GM19372 (cell line): ENCODE data around the gene SNX24.
A peak's percentile ranks its signal among the peaks of the same experiment; 100 is the strongest.
"Not testable (repeated sequence)": the region's sequence is repeated elsewhere in the genome, so short reads cannot be mapped to it uniquely, and the experiment has no call there.

Experiments used
- ATAC-seq: cut with Tn5 transposase; IDR thresholded peaks from one replicate; pipeline ENCODE4 v1.9.1; 2021; ENCODE audit warnings: mild to moderate bottlenecking, low read depth, moderate library complexity; ENCODE audit not compliant: unreplicated experiment

Gene SNX24

DNA sequence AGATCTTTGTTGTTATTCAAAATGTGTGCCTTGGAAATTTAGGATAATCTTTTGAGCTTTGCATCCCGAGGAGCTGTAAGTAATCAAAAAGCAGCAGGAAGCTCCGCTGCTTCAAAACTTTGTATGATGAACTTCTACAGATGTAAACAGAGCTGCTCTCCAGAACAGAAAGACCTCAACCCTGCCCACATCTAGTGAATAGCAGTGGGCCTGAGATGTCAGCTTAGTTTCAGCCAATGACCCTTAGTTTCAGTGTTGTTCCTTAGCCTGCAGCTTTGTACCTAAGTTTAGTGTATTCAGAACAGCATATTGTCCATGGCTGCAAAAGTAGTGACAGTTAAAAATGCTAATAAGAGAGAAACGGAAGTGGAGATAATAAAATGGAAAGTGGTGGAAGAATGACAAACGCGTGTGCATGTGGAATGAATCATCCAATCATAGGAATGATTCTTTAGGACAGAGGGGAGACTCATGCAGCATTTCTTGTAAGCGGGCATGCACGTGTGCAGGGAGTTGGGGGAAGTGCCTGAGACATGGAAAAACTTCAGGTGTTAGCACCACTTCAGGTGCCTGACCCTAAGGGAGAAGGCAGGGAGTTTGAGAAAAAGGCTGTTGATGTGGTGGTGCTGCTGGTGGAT is 24.9 kb downstream of the SNX24 start:
- no peak for ATAC-seq

DNA sequence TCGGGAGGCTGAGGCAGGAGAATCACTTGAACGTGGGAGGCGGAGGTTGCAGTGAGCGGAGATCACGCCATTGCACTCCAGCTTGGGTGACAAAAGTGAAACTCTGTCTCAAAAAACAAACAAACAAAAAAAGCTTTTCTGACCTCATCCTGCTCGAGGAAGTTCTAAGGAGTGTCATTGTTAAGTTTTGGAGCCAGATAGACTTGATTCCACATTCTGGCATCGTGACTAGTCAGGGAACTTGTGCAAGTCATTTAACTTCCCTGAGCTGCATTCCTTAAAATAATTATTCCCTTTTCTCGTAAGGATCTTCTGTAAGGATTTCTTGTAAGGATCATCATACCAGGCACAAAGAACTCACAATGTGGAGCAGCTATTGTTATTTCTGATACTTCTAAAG is 26.2 kb downstream of the SNX24 start:
- ATAC-seq, result no peak

DNA sequence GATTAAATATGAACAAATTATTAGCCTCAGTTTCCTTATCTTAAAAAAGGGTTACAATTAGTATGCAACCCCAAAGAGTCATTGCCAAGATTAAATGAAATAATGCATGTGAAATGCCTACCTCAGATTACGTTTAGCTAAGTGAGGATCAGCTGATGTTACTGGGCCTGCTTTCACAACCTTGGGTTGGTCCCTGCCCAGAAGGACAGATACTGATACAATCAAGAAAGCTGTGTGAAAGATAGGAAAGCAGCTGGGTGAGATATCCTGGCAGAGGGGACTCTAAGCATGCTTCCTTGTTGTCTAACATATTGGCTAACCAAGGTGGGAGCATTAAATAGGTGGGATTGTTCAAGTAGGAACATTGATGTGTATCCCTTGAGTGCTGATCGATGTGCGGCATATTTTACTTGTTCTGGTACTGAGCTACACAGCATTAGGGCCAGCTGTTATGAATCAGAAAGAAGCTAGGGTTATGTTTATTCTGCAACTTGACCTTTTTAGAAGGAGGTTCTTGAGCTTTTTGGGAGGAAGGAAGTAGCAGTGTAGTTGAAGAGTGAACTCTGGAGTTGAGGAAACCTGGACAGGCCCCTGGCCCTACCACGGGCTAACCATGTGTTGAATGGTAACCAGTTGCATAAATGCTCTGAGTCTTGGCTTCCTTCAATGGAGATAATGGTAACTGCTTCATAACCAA is 28.9 kb downstream of the SNX24 start:
- ATAC-seq, result no peak

DNA sequence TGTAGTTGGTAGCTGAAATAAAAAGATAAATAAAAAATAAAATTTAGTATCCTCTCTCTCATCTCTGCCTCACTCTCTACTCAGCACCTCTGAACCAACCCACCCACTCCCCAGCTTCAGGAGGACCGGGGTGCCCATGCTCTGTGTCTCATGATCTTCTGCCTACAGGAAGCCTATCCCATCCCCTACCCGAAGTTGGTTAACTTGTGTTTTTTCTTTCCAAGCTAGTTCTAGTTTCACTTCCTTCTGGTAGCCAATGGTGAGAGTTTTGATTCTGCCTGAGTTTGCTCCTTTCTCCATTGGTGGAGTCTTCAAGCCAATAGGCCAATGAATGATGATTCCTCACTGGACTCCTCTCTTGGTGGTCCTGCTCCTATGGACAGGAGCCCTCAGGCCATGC is 32.1 kb downstream of the SNX24 start:
- peak; percentile 65 for ATAC-seq

DNA sequence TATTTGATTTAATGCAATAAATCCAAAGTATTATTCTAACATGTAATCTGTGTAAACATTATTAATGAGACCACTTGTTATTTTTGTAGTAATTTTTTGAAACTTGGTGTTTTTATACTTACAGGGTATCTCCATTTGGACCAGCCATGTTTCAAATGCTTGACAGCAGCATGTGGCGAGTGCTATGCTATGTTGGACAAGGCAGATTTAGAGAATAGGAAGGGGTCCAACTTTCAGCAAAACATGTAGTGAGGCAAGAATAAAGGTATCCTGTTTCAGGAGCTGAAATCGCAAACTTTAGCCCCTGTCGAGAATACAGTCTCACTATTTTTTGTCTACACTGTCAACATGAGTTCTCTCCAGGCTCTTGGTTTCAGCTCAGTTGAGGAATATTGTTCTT is 33.7 kb downstream of the SNX24 start:
- no peak for ATAC-seq

DNA sequence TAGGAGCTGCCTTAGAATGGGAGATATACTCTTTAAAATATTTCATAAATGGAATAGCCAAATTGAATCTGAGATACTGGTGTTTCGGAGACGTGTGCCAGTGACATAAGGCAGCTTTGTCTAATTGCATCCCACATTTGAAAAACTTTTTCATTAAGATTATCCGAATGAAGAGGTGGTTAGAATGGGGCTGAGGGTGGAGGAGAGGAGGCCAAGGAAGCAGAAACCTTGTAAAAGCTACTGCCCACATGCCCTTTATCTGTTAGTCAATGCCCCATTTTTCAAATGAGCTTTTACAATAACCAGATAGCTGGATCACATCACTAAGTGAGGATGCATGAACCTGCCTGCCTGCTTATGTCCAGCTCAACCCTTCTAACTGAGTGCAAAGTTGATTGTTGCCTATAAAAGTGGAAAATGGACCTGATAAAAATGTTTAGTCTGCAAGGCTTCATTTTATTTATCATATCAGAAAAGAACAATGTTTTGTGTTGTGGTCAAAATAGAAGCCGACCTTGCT is 34.8 kb downstream of the SNX24 start:
- no peak for ATAC-seq

DNA sequence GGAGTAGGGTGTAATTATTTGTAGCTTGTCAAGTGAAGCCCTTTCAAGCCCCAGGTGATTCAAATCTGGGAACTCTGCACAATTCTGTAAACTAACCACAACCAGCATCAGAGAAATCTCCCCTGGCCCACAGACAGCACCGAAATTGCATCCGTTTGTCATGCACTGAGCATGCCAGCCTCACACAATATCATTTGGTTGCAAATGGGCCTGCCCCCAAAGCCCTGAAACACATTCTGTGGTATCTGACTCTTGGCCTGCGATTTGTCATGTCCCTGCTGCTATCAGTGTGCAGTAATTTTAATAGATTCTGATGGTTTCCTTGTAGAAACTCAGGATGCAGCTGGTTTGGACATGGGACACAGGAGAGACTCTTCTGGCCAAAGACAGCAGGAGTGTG is 35.3 kb downstream of the SNX24 start:
- ATAC-seq, result no peak

DNA sequence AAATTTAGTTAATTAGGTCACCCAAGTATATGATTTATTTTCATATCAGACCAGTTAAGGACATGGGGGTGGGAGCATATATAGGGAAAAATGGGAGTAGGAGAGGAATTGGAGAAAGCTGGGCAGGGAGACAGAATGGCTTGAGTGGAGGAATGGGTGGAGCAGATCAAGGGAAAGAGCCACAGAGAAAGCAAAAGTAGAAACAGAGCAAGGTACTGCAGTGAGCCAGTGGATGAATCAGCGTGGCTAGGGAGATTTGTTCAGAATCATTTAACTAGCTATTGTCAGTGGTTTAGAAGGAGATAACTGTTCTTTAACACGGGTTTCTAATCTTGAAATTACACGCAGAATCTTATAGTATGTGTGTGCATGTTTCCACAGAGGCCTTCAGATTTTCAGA is 37.4 kb downstream of the SNX24 start:
- ATAC-seq, result no peak

DNA sequence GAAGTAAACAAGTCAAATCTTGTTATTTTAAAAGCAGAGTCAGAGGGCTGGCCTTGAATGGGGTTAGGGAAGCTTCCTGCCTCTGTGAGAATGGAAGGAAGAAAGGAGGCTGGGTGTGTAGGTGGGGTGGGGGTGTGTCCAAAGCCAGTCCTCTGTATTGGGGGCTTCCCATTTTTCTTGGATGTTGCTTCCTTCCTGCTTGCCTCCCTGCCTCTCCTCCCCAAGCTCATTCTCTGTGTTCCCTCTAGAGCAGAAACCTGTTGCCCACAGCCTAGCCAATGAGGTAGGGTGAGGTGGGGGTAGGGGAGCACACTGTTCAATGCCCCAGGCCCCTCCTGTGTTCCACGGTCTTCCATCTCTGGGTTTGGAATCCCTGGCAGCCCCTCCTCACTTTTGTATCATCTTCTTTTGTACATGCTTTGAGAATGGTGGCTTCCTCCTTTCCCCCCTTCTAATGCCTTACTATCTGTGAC is 39.7 kb downstream of the SNX24 start:
- no peak for ATAC-seq

DNA sequence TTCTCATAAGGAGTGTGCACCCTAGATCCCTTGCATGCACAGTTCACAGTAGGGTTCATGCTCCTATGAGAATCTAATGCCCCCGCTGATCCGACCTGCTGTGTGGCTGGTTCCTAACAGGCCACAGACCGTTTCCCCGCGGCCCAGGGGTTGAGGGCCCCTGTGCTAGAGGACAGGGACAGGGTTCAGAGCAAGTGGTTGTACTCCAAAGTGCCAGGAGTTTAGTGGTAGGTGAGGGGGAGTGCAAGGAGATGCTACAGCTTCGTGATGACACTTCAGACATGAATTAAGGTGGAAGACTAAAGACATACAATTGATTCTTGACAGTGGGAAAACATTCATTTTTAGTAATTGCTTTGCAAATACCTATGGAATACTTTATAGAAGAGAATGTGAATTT is 40.5 kb downstream of the SNX24 start:
- ATAC-seq, result no peak

DNA sequence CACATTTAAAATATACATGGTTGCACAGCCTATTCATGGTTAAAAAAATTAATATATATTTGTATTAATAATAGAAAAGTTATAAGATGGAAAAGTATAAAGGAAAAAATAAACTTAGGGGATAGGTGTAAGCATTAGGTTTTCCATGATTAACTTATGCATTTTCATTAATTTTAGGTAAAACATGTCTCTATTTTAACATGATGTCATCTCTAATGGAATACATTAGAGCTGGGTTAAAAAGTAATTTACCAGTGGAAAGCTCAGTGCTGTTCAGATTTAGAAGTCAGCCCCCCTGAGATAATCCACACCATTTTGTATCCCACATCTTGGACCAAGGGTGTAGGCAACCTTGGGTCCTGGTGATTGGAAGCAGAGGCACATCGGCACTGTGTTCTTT is 49.7 kb downstream of the SNX24 start:
- no peak for ATAC-seq

DNA sequence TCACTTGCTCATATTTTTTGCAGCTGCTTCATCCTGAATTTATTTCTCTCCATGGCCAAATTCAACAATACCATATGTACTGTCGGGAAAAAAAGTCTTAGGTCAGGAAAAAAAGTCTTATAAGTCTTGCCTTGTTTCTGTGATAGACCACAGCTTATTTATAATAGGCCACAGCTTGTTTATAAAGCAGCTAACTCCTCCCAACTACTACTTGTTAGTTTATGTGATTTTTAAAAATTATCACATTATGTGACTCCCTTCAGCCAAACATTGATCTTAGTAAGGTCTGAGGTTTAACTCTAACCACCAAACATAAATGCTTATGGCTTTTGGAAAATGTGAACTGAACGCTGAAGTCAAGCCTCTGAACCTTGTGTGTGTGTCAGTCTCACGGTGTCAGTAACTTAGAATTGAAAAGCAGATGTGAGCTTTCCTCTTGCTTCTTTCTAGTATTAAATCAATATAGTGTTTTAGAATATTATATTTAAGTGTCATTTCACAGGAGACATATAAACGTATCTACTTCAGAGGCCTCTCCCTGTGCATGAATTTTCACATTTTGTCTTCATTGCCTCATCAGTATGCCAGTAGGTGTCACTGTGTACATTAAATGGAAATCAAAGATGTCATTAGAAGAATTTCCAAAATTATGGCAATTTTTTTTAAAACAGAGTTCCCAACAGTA is 51.3 kb downstream of the SNX24 start:
- ATAC-seq, result no peak

DNA sequence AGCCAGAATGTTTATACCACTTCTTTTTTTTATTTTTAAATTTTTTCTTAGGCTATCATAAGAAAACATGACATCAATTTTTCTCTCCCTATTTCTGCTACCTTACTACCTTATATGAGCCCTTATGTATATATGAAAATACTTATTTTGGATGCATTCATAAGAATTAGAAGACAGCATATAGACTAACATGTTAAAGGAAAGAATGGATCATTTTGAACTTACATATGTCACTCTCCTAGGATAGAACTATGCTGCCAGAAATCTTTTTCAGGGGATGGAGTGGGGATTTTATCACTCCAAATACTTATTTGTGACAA is 51.8 kb downstream of the SNX24 start:
- no peak for ATAC-seq

DNA sequence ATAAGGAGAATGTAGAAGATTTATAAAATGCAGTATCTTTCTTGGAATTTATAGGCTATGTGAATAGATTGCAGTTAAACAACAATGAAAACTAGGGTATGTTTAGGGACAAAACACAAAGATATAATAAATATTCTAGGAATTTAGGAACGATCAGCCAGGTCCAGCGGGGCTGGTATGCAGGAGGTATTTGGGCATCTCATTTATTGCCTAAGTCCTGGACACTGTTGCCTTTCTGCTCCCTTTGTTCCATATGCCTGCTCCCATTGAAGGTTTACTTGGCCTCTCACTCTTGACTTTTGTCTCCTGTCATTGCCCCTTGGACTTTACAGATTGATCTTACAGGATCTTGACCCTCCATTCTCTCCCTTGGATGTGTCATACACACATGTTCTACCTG is 55.9 kb downstream of the SNX24 start:
- ATAC-seq, result no peak

DNA sequence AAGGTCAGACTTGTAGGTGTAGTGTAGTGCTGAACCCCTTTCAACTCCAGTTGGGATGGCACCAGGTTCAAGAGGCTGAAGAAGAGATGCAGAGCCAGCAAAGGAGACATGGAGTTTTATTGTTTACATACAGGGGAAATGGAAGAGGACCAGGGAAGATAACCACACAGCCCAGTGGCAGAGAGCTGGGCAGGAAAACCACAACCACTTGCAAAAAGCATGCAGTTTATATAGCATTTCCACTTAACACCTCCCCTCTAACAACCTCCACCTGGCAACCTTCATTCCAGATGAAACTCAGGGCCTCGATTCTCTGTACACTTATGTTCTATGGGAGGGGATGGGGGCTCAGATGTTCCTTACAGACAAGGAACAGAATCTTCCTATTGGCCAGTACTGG is 56.9 kb downstream of the SNX24 start:
- no peak for ATAC-seq

DNA sequence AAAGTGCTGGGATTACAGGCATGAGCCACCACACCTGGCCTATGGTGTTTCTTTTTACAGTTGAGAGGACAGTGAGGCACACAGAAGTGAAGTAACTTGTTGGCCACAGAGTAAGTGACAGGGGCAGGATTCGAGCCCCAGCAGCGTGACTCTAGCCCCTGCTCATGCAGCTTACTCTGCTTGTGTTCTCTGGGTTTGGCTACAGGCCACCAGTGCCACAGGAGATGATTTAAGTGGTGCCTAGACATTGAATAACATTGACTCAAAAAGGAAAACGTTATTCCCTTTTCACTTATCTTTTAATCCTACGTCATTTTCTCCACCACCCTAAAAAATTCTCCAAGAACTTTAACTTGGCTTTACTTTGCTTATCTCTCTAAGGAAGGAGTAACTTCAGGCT is 61.4 kb downstream of the SNX24 start:
- no peak for ATAC-seq

DNA sequence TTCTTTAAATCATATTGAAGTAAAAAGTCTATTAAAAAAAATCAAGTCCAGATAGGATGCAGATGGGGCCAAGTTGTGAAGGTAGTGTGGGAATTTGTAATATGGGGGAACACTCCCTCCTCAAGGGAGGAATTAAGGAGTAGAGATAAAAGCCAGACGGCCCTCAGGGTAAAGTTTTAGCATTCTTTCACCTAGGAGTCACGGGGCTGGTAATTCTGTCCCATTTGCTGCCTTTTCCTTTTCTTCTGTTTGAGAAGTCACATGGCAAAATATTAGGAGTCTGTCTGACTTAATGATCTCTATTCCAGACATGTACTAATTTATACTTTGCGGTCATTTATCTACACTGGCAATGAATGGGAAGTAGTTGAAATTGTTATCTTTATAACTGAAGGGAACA is 61.9 kb downstream of the SNX24 start:
- ATAC-seq, result no peak

DNA sequence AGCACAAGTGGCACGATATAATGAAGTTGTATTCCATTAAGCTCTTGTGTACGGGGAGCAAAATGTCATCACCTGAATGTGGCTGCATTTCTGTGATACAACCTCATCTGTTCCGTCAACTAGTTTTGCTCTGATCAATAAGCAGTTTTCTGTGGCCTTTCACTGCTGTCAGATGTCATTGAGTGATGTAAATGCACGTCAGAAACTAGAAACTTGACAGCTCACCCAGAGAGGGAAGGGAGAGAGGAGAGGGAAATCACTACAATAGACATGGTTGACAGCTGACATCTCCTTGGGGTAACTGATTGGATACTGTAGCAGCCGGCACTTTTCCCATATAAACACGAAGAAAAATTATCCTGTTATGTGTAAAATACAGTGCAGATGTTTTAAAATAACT is 62.7 kb downstream of the SNX24 start:
- ATAC-seq, result no peak

DNA sequence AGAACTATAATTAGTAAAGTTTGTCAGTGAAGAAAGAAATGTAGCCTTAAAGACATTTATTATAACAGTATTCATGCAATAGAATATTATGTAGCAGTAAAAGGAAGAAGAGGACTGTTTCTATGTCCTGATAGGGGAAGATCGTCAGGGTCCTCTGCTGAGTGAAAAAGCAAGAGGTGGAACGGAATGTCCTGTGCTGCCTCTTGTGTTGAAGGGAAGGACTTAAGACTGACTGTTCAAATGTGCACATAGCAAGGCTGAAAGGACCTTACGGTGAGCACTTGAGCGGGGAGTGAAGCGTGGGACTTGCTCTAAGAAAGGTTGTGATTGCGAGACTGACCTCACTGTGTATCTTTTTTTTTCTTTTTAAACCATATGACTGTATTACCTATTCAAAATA is 63.2 kb downstream of the SNX24 start:
- no peak for ATAC-seq

DNA sequence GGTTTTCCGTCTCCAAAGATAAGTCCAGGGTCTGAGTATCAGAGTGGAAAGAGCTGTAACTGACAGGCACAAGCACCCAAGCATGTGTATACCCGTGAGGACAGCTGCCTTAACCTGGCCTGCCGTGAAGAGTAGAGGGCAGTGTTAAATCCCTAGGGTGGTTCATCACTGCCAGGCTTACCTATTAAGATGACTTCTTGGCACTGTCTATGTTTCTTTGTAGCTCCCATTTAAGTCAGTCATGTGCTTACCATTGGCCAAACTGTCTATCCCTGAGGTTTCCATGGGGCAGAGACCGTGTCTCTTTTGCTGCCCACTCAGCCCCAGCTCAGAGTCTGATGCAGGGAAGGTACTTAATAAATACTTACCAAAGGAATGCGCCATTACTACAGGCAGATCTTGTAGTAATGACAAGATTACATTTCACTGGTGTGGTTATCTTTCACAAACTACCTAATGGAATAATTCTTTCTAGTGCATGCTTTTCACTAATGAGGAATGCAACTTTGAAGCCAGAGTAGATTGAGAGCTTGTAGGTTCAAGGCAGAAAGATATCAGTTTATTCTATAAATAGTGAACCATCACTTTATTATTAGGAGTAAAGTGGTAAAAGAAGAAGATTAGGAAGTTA is 64.2 kb downstream of the SNX24 start:
- ATAC-seq, result no peak

DNA sequence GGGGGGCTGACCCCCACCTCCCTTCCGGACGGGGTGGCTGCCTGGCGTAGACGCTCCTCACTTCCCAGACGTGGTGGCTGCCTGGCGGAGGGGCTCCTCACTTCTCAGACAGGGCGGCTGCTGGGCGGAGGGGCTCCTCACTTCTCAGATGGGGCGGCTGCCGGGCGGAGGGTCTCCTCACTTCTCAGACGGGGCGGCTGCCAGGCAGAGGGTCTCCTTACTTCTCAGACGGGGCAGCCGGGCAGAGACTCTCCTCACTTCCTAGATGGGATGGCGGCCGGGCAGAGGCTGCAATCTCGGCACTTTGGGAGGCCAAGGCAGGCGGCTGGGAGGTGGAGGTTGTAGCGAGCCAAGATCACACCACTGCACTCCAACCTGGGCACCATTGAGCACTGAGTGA is 68.0 kb downstream of the SNX24 start:
- not testable (repeated sequence) for ATAC-seq
